Fibroblast of pulmonary artery (primary cell): Measurements from ENCODE around the gene KRT8.

Experiments
- DNase-seq: peaks from one replicate; pipeline ENCODE4 v3.0.0-alpha.2; 2010; ENCODE audit warnings: low read depth
- H3K4me3 ChIP-seq: replicated peaks from 2 replicates; pipeline ENCODE4 v1.5.1; 2011; ENCODE audit warnings: low read depth, mild to moderate bottlenecking, control low read depth, low read length, moderate library complexity
- TF ChIP-seq, protein P1 (sequence below): IDR thresholded peaks from 2 replicates; pipeline ENCODE4 v1.5.1; 2011; ENCODE audit warnings: mild to moderate bottlenecking, control low read depth, low read length, inconsistent platforms; ENCODE audit errors: missing control alignments

The KRT8 gene

DNA sequence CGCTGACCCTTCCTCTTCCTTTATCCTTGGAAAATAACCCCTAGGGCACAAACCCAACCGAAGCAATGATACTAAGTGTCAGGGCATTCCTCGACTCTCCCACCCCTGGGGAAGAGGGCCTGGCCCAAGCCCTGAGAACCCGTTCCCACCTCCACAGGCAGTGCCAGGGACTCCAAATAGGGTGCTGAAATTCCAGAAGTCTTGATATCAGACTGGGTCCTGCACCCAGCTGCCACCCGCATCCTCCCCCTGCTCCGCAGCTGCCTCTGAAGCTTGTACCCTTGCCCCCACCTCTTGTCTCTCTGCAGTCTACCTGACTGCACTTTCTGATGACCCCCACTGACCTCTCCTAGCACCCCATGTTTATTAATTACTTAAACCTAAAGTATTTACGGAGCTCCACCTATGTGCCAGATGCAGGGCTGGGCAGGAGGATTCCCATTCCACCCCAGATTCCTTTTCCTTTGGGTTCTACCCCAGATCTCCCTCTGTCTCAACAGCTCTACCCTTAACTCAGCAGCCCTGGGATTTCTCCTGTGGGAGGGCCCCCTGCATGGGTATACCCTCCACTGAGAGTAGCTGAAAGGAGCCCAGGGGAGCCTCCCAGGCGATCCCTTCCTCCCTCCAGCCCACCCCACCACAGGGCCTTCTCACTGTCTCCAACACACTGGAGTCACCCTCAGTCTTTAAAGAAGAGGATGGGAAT is 40.0 kb upstream of the KRT8 start:
- no peak for DNase-seq
- H3K4me3 ChIP-seq: no peak overlapping the region
- TF ChIP-seq, protein P1, sequence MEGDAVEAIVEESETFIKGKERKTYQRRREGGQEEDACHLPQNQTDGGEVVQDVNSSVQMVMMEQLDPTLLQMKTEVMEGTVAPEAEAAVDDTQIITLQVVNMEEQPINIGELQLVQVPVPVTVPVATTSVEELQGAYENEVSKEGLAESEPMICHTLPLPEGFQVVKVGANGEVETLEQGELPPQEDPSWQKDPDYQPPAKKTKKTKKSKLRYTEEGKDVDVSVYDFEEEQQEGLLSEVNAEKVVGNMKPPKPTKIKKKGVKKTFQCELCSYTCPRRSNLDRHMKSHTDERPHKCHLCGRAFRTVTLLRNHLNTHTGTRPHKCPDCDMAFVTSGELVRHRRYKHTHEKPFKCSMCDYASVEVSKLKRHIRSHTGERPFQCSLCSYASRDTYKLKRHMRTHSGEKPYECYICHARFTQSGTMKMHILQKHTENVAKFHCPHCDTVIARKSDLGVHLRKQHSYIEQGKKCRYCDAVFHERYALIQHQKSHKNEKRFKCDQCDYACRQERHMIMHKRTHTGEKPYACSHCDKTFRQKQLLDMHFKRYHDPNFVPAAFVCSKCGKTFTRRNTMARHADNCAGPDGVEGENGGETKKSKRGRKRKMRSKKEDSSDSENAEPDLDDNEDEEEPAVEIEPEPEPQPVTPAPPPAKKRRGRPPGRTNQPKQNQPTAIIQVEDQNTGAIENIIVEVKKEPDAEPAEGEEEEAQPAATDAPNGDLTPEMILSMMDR: no peak

DNA sequence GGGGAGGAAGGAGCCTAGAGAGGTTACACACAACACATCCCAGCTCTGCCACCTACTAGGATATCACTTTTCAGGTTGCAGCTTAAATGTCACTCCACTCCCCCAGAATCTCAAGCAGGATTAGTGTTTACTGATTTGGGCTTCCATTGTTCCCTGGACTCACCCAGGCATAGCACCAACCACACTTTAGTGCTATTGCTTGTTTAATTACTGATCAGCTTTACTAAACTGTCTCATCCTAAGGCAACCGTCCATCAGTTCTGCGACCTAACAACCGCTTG is 38.0 kb upstream of the KRT8 start:
- TF ChIP-seq, protein P1: no peak
- no peak for DNase-seq

DNA sequence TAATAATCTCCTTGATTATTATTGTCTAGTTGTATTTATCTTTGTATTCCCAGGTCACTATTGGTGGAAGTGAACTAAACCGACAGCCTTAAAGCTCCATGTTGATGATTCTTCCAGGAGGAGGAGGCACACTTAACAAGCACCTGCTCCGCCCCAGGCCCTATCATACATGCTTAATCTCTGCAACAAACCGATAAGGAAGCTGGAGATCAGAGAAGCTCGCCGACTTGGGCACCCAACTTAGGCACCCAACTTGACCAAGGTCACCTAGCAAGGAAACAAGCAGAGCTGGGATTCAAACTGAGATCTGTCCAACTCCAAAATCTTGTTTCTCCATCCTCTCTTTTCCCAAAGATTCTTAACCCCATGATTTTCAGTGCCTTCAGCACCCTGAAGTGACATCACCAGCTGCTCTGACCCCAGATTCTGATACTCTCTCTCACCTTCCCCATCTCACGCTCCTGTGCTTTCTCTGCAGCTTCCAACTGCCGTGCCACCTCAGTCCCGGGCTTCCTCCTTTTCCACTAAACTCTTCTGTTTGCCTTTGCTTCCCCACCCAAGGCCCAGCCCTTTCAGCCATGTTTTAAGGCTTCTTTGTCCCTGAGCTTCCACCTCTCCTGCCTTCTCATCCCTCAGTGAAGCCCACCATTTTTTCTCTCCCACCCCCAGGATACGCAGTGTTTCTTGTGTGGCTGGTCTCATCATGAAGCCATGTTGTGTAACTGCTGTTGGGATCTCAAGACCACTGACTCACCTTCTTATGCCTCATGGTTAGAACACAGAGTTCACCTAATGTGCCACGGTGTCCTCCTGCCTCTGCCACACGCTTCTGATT is 37.4 kb upstream of the KRT8 start:
- no peak for DNase-seq
- H3K4me3 ChIP-seq: no peak overlapping the region
- TF ChIP-seq, protein P1: no peak

More for the DNA sequence above, 38.0 kb upstream of the KRT8 start:
- H3K4me3 ChIP-seq: no peak overlapping the region

DNA sequence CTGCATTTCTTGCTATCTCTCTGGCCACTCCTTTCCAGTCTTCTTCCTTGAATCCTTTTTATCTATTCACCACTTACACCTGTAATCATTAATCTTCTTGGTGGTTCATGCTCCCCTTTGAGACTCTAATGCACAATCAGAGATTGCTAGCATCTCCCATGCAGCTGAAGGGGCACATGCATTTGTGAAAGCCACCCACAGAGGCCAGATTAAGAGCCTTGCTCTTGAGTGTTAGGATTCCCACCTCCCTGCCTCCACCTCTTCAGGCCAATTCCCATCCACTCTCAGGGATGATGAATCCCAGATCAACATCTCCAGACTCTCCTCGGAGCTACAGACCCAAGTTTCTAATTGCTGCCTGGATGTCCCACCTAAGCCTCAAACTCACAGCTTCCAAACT is 24.7 kb upstream of the KRT8 start:
- DNase-seq: no peak
- TF ChIP-seq, protein P1: no peak

DNA sequence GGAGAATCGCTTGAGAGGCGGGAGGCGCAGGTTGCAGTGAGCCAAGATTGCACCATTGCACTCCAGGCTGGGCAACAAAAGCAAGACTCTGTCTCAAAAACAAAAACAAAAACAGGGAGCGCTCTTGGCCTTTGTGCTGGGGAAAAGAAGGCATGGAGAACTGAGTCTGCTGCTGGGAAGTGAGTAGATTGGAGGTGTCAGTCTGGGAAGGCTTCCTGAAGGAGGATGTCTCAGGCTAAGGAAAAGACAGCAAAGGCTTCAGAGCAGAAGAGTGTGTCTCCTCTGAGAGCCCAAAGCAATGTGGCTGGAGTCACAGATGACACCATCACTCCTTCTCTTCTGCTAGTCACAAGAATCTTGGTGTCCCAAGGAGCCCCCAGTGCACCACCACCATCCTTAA is 23.1 kb upstream of the KRT8 start:
- H3K4me3 ChIP-seq: no peak overlapping the region
- no peak for DNase-seq
- TF ChIP-seq, protein P1: no peak

More for the DNA sequence above, 24.7 kb upstream of the KRT8 start:
- no peak overlapping the region for H3K4me3 ChIP-seq

DNA sequence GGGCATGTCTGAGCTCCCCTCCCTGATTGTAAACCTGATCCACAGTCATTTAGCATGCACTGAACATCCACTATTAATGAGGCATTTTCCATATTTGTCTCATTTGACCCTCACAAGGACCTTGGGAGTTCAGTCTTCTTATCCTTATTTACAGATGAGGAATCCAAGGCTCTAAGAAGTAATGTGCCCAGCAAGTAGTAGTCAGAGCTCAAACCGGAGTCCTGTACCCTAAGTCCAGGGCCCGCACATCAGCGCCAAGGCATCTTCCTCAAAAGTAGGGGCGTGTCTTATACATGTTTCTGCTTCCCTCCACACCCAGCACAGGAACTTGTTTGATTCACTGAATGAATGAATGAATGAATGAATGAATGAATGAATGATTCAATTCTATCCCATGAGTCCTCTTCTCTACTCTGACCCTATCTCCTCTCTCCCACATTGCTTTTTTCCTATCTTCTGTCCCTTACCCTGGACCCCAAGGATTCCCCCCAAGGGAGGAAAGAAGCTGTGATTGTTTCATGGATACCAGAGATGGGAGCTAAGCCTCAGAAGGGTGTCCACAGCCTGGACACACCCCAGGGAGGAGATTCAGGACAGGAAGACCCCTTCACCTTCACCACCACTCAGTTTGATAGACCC is 21.8 kb upstream of the KRT8 start:
- no peak overlapping the region for H3K4me3 ChIP-seq
- TF ChIP-seq, protein P1: no peak
- DNase-seq: no peak
